ENCODE data around the gene FIBCD1.

- TF ChIP-seq POLR2A (IDR thresholded peaks at IDR 0.05; ENCODE audit: low read depth) (no peak), POLR2AphosphoS5 (IDR thresholded peaks at IDR 0.05) (no peak)
These were observed 11.7 kb downstream of the FIBCD1 start for GRCh38 chr9:130927338-130927737.
